Esophagus (tissue), 2 donors: ENCODE results near the gene TDRD10. TPM values are rescaled to one million over a fixed set of nuclear protein-coding genes. Genes with fewer than 3 reads are reported as not detected.

Source experiments
- H3K27ac ChIP-seq, 2 donors: one replicate each; pipeline ENCODE4 v1.5.1; 2013; ENCODE audit warnings: low read depth in 2 of 2, mild to moderate bottlenecking in 2 of 2, inconsistent platforms in 1 of 2, low read length in 1 of 2, moderate library complexity in 1 of 2
- H3K27me3 ChIP-seq, 2 donors: one replicate each; pipeline ENCODE4 v1.6.1; 2013; ENCODE audit warnings: low read length in 2 of 2, control low read depth in 1 of 2, mild to moderate bottlenecking in 1 of 2; ENCODE audit not compliant: insufficient read depth in 2 of 2, control insufficient read depth in 1 of 2
- H3K36me3 ChIP-seq, 2 donors: one replicate each; pipeline ENCODE4 v1.6.1; 2013; ENCODE audit warnings: low read length in 1 of 2; ENCODE audit not compliant: control insufficient read depth in 2 of 2, insufficient read depth in 2 of 2
- H3K4me1 ChIP-seq, 2 donors: one replicate each; pipeline ENCODE4 v1.6.1; 2013; ENCODE audit warnings: low read length in 1 of 2; ENCODE audit not compliant: control insufficient read depth in 2 of 2, insufficient read depth in 2 of 2
- H3K4me3 ChIP-seq, 2 donors: one replicate each; pipeline ENCODE4 v1.5.1; 2013; ENCODE audit warnings: low read length in 2 of 2, mild to moderate bottlenecking in 2 of 2, low read depth in 1 of 2, moderate library complexity in 1 of 2
- H3K9me3 ChIP-seq, 2 donors: one replicate each; pipeline ENCODE4 v1.6.1; 2013; ENCODE audit warnings: mild to moderate bottlenecking in 2 of 2, low read depth in 1 of 2, low read length in 1 of 2, moderate library complexity in 1 of 2; ENCODE audit not compliant: control insufficient read depth in 2 of 2, insufficient read depth in 1 of 2
- WGBS, 2 donors: extraction: QIAGEN DNeasy Blood & Tissue Kit; methylation state at CpG; one replicate each; pipeline ENCODE4 v1.1.7; 2013; 5-methylcytosine and 5-hydroxymethylcytosine counted together
- polyA plus RNA-seq, 2 donors: library from polyadenylated mRNA; stranded (reverse); fragments of 200-250 nt; gene quantifications; one replicate each; pipeline ENCODE4 v1.2.3, GENCODE V29; 2013
- donor health status: healthy with polysubstance abuse.
- donor health status: Bipolar disorder and iron deficiency.

TDRD10 gene
- polyA plus RNA-seq, 2 donors = 1.3 to 1.7 TPM

DNA sequence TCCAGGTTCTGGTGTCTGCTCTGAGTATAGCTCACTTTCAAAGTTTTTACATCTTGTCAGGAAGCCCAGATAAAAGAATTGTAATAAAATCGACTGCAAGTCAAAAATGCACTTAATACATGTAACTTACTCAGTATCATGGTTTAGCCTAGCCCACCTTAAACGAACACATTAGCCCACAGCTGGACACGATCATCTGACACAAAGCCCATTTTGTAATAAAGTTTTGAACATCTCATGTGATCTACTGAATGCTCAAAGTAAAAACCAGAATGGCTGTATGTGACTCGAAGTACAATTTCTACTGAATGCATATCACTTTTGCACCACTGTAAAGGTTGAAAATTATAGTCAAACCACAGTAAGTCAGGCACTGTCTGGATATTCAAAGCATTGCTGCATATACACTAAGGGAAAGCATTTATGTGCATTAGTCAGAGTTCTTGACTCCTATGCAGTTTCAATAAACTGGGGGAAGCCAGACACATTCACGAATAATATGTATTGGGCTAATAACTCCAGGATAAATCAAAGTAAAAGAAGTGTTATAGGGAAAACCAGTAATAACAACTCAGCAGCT, 12.2 kb upstream of the TDRD10 start:
- Histone ChIP-seq H3K9me3 (no peaks in the 10 kb centered on the region), H3K4me3 (no peak overlapping the region), H3K27me3 (no peaks in the 10 kb centered on the region), H3K27ac (no peak overlapping the region), H3K36me3 (no peaks in the 10 kb centered on the region), H3K4me1 (no peaks in the 10 kb centered on the region)
- 65 to 66% methylated on average over 5 of the region's 5 CpGs for WGBS, 2 donors

DNA sequence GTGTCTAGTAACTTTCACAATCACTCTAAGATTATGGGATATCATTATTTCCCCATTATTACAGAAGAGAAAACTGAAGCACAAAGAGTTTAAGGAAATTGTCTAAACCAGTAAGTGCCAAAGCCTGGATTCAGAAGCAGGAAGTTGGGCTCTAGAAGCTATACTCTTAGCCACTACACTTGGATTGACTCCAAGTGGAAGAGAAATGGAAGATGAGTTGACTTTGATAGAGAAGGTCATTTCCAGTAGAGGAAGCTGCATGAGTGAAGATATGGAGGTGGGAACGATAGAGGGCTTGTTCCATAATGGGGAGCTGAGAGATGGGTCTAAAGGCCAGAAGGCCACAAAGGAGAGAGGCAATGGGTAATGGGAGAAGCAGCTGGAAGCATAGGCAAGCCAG, 11.7 kb upstream of the TDRD10 start:
- Histone ChIP-seq H3K4me1 (no peaks in the 10 kb centered on the region), H3K9me3 (no peaks in the 10 kb centered on the region), H3K36me3 (no peaks in the 10 kb centered on the region), H3K27ac (no peak overlapping the region), H3K4me3 (no peak overlapping the region), H3K27me3 (no peaks in the 10 kb centered on the region)
- 63 to 69% methylated on average over 1 of the region's 1 CpG for WGBS, 2 donors

DNA sequence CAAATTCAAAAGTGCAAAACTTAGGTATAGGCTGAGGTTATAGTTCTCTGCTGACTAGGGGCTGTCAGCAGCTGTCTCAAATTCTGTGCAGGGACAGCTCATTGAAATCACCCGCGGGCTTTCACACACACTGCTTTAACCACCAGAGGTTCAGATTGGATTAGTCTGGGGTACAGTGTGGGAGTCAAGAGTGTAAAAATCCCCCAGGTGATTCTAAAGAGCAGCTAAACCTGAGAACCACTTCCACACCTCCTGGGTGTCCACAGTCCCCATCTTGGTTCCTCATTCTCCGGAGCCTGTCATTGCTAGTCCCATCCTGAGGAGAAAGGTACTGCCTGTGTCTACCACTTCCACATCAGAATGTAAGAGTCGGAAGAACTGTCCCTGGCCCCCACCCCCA, 9.9 kb upstream of the TDRD10 start:
- Histone ChIP-seq H3K27me3 (no peaks in the 10 kb centered on the region), H3K9me3 (no peaks in the 10 kb centered on the region), H3K27ac (peak overlapping the region in 1 of 2 donors; percentile 14), H3K4me1 (no peaks in the 10 kb centered on the region), H3K4me3 (no peak overlapping the region), H3K36me3 (no peaks in the 10 kb centered on the region)
- 83 to 85% methylated on average over 4 of the region's 4 CpGs for WGBS, 2 donors

DNA sequence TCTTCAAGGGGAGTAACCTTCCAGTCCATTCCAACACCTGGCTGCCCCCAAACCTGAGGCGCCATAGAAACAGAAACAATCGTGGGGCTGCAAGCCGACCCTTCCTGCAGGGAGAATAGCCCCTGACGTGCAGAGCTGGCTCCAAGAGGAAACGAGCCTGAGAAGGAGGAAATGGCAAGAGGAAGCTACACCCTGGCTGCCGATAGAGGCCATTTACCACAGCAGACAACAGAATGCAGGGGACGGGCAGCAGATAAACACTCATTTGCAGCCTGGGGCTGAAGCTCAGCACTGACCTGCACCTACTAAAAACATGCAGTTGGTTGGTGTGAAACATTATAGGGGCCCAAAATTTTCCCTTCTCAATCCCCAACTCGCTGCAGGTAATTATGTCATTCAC, 8.7 kb upstream of the TDRD10 start:
- no peaks in the 10 kb centered on the region for H3K27me3 ChIP-seq
- 52 to 60% methylated on average over 8 of the region's 8 CpGs for WGBS, 2 donors
- H3K36me3 ChIP-seq = no peaks in the 10 kb centered on the region
- H3K4me3 ChIP-seq = no peak overlapping the region
- peak overlapping the region in 1 of 2 donors; percentile 15 for H3K27ac ChIP-seq
- H3K9me3 ChIP-seq = no peaks in the 10 kb centered on the region
- H3K4me1 ChIP-seq = no peaks in the 10 kb centered on the region

DNA sequence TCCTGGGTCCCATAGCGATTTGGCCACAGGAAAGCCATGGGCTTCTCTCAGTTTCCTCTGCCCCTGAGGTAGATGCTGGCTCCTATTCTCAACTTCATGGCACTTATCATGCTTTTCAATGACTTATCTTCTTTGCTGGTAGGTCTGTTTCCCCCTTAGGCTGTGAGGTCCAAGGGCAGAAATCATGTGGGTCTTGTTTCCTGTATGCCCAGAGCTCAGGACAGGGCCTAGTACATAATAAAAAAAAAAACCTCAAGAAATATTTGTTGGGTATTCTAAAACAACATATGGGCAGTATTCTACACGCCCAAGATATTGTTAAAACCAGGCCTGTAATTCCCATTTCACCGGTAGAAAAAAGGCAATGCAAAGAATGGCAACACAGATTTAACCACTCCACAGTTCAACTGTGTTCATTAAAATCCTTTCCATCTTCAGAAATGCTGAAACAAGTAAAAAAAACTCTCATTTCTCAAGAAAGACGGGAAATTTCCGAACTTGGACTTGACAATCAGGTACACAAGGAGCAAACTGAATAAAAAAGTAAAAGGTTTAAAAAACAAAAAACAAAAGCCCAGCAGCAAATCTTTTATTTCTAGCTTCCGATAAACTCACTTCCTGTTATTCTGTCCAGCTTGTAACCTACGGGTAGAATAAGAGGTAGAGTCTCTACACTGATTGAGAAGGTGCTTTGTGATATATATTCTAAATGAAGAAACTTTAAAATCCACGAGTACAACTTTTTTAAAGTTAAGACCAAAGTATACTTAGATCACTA, 6.3 kb upstream of the TDRD10 start:
- H3K27ac ChIP-seq = peak overlapping the region in 1 of 2 donors; percentile 40

DNA sequence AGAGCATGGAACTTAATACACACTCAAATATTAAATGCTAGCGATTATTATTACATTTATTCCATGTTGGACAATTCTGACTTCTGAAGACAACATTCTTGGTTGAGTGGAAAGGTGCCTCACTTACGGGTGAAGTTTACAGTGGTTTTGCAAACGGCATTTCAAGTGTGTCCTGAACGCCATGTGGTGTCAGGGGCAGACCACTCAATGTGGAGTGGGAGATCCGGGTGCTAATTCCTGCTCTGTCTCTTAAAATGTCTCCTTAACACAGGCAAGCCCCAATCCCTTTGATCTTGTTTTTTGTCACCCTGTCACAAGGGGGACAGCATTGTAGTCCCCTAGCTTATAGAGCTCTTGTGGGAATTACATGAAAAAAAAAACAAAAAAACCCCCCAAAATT, 5.6 kb upstream of the TDRD10 start:
- Histone ChIP-seq H3K9me3 (no peaks in the 10 kb centered on the region), H3K27me3 (peaks cover 3 to 8% of the 10 kb centered on the region in 2 donors), H3K36me3 (no peaks in the 10 kb centered on the region), H3K4me1 (no peaks in the 10 kb centered on the region), H3K4me3 (no peak overlapping the region), H3K27ac (no peak overlapping the region)
- 73 to 76% methylated on average over 5 of the region's 5 CpGs for WGBS, 2 donors

More for the DNA sequence above, 6.3 kb upstream of the TDRD10 start:
- H3K36me3 ChIP-seq = no peaks in the 10 kb centered on the region
- 74 to 76% methylated on average over 8 of the region's 8 CpGs for WGBS, 2 donors
- H3K27me3 ChIP-seq = peaks cover 0 to 7% of the 10 kb centered on the region in 2 donors
- no peak overlapping the region for H3K4me3 ChIP-seq
- H3K9me3 ChIP-seq = no peaks in the 10 kb centered on the region
- no peaks in the 10 kb centered on the region for H3K4me1 ChIP-seq

DNA sequence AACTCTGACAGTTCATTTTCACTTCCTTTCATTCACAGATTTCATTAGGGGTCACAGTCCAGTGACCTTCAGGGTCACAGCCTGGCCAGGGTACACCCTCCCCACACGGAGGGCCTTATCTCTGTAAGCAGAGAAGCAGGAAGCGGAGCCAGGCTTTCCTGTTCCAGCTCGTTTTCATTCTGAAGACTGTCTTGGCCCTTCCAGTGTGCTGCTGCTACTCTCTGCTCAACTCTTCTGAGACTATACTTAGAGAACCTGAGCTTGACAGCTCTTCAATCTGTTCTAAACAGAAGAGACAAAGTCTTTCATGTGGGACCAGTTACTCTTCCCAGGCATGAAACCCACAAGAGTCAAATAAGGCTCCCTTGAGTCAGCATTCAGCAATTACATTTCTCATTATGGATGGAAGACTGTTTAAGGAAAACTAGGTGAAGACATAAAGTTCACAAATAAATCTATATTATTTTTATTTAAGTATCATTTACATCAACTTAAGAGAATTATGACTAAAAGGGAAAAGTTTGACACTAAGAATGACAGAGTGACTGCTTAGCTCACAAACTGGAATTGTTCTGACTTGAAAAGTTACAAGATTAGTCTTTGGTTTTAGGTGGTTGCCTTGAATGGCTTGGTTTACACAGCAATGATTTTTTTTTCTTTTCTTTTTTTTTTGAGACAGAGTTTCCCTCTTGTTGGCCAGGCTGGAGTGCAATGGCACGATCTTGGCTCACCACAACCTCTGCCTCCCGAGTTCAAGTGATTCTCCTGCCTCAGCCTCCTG, 4.8 kb upstream of the TDRD10 start:
- no peaks in the 10 kb centered on the region for H3K9me3 ChIP-seq
- H3K4me3 ChIP-seq = no peak overlapping the region
- no peaks in the 10 kb centered on the region for H3K36me3 ChIP-seq
- no peak overlapping the region for H3K27ac ChIP-seq
- peaks cover 0 to 7% of the 10 kb centered on the region in 2 donors for H3K4me1 ChIP-seq
- H3K27me3 ChIP-seq = peaks cover 8 to 9% of the 10 kb centered on the region in 2 donors
- 25 to 36% methylated on average over 5 of the region's 5 CpGs for WGBS, 2 donors

DNA sequence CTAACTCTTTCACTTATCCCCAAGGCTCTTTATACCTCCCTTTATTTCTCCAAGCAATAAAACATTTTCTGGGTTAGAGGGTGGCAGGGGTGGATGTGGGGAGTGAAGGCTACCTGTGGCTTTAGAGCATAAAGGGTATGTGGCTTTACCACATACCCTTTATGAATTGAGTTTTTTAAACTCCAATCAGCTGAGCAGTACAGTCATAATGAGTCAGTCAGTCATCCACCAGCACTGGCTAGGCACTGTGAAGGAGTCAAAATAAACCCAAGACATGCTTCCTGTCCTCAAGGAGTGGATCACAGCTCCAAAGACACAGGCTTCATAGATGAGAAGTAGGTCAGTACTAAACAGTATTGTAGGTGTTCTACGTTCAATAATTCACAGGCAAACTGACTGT, 2.6 kb upstream of the TDRD10 start:
- Histone ChIP-seq H3K36me3 (no peaks in the 10 kb centered on the region), H3K27me3 (peaks cover 8 to 9% of the 10 kb centered on the region in 2 donors), H3K4me3 (peak overlapping the region in 1 of 2 donors; percentile 14), H3K4me1 (peaks cover 0 to 10% of the 10 kb centered on the region in 2 donors), H3K9me3 (peaks cover 0 to 4% of the 10 kb centered on the region in 2 donors), H3K27ac (no peak overlapping the region)
- WGBS, 2 donors = 85 to 92% methylated on average over 1 of the region's 1 CpG

DNA sequence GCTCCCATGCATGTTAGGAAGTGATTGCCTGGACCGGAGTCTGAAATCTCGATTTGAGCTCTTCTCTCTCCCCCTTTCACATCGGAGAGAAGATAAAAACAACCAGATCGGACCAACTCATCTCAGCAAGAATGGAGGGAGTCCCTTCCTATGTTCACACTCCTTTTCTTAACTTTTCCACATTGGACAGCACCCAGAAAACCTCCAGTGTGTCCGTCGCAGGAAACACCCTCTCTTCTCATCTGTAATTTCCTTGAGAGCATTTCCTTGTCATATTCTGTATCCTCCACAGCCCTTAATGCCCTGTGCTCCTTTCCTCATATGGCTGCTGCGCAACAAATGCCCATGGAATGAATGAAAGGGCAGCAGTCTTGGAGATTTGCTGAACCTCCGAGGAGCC, 1.5 kb upstream of the TDRD10 start:
- peaks cover 8 to 9% of the 10 kb centered on the region in 2 donors for H3K27me3 ChIP-seq
- H3K4me1 ChIP-seq = peaks cover 0 to 10% of the 10 kb centered on the region in 2 donors
- peaks cover 0 to 4% of the 10 kb centered on the region in 2 donors for H3K9me3 ChIP-seq
- 74 to 76% methylated on average over 8 of the region's 8 CpGs for WGBS, 2 donors
- H3K4me3 ChIP-seq = peak overlapping the region; percentile 5 to 47
- no peaks in the 10 kb centered on the region for H3K36me3 ChIP-seq
- H3K27ac ChIP-seq = no peak overlapping the region
